ENCODE results near the gene ZNF608.

ZNF608 gene

DNA sequence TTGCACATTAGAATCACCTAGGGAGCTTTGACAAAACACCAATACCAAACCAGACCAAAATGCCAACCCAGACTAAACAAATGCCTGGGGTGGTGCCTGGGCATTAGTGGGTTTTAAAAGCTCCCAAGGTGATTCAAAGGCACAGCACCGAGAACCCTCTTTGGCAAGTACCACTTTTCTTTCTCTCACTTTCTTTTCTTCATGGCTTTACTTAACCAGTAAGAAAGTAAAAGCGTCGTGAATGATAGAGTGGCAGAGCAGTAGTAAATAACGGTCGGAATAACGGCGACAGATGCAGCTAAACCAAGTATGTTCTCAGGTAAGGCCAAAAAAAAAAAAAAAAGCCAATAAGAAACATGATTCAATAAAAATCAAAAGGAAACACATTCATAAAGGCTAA is 49.5 kb downstream of the ZNF608 start:
- no peaks in the 10 kb centered on the region for H3K9me3 ChIP-seq (ENCODE audit: control insufficient read depth, insufficient read depth, low read length)
- no peaks in the 10 kb centered on the region for H3K27me3 ChIP-seq (ENCODE audit: control insufficient read depth, insufficient read depth, low read length)
- peaks cover 29% of the 10 kb centered on the region for H3K4me1 ChIP-seq (ENCODE audit: control insufficient read depth, insufficient read depth, low read length)
- no peak overlapping the region for H3K4me3 ChIP-seq (ENCODE audit: low read depth, low read length)
- H3K36me3 ChIP-seq (ENCODE audit: control insufficient read depth, insufficient read depth, low read length), result no peaks in the 10 kb centered on the region
- no peak overlapping the region for H3K9ac ChIP-seq (ENCODE audit: low read depth, low read length)
